ENCODE data around the gene SLC33A1.

SLC33A1 gene

DNA sequence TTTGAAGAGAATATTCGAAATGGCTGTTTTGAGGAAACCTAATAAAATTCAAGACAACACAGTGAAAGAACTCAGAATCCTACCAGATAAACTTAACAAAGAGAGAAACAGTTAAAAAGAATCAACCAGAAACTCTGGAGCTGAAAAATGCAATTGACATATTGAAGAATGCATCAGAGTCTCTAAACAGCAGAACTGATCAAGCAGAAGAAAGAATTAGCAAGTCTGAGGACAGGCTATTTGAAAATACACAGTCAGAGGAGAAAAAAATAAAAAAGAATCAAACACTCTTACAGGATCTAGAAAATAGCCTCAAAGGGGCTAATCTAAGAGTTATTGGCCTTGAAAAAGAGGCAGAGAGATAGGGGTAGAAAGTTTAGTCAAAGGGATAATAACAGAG, 61.7 kb downstream of the SLC33A1 start:
- Histone ChIP-seq H3K4me3 (ENCODE audit: low read length in 2 of 2) (no peak overlapping the region), H3K9me3 (ENCODE audit: control insufficient read depth in 2 of 2, low read length in 2 of 2) (no peaks in the 10 kb centered on the region), H3K36me3 (ENCODE audit: control insufficient read depth in 2 of 2, insufficient read depth in 2 of 2, low read length in 2 of 2) (no peaks in the 10 kb centered on the region), H3K9ac (ENCODE audit: low read depth in 1 of 2, low read length in 2 of 2) (no peak overlapping the region), H3K27me3 (ENCODE audit: control insufficient read depth in 2 of 2, insufficient read depth in 2 of 2, low read length in 2 of 2) (no peaks in the 10 kb centered on the region), H3K4me1 (ENCODE audit: control insufficient read depth in 2 of 2, insufficient read depth in 2 of 2, low read length in 2 of 2) (no peaks in the 10 kb centered on the region), H3K27ac (ENCODE audit: low read depth in 2 of 2, low read length in 2 of 2) (no peak overlapping the region)

DNA sequence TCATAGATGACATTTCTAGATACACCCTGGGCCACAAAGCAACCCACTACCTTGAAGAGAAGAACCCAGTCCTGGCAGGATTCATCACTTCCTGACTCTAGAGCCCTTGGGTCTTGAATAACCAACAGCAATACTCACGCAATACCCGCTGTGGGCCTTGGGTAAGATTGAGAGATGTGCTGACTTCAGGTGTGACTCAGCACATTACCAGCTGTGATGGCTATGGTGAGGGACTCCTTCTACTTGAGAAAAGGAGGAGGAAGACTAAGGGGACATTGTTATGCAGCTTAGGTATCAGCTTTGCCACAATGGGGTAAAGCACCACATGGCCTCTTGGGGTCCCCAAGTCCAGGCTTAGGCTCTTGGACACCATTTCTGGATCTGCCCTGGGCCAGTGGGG, 63.0 kb downstream of the SLC33A1 start:
- H3K9me3 ChIP-seq (ENCODE audit: control insufficient read depth in 2 of 2, low read length in 2 of 2): no peaks in the 10 kb centered on the region
- no peak overlapping the region for H3K4me3 ChIP-seq (ENCODE audit: low read length in 2 of 2)
- H3K27me3 ChIP-seq (ENCODE audit: control insufficient read depth in 2 of 2, insufficient read depth in 2 of 2, low read length in 2 of 2): no peaks in the 10 kb centered on the region
- H3K36me3 ChIP-seq (ENCODE audit: control insufficient read depth in 2 of 2, insufficient read depth in 2 of 2, low read length in 2 of 2): no peaks in the 10 kb centered on the region
- no peak overlapping the region for H3K9ac ChIP-seq (ENCODE audit: low read depth in 1 of 2, low read length in 2 of 2)
- no peaks in the 10 kb centered on the region for H3K4me1 ChIP-seq (ENCODE audit: control insufficient read depth in 2 of 2, insufficient read depth in 2 of 2, low read length in 2 of 2)
- H3K27ac ChIP-seq (ENCODE audit: low read depth in 2 of 2, low read length in 2 of 2): no peak overlapping the region

DNA sequence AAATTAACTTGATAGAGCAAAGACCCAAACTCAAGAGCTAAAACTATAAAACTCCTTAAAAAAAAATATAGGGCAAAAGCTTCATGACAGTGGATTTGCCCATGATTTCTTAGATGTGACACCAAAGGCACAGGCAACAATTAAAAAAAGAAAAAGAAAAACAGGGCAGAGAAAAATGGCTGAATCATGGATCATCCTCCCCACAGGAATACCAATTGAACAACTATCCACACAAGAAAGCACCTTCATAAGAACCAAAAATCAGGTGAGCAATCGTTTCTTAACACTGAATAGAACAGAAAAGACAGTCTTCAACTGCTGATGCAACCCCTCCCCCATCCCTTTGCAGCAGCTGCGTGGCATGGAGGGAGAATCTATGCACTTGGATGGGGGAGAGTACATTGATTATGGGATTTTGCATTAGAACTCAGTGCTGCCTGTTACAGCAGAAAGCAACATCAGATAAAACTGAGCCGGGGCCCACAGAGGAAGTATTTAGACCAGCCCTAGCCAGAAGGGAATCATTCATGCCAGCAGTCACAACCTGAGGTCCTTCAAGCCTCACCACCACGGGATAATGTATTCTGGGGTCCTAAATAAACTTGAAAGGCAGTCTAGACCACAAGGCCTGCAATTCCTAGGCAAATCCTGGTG, 63.8 kb downstream of the SLC33A1 start:
- no peak overlapping the region for H3K4me3 ChIP-seq (ENCODE audit: low read length in 2 of 2)
- no peak overlapping the region for H3K27ac ChIP-seq (ENCODE audit: low read depth in 2 of 2, low read length in 2 of 2)
- no peaks in the 10 kb centered on the region for H3K4me1 ChIP-seq (ENCODE audit: control insufficient read depth in 2 of 2, insufficient read depth in 2 of 2, low read length in 2 of 2)
- H3K9me3 ChIP-seq (ENCODE audit: control insufficient read depth in 2 of 2, low read length in 2 of 2): no peaks in the 10 kb centered on the region
- H3K36me3 ChIP-seq (ENCODE audit: control insufficient read depth in 2 of 2, insufficient read depth in 2 of 2, low read length in 2 of 2): no peaks in the 10 kb centered on the region
- H3K9ac ChIP-seq (ENCODE audit: low read depth in 1 of 2, low read length in 2 of 2): no peak overlapping the region
- no peaks in the 10 kb centered on the region for H3K27me3 ChIP-seq (ENCODE audit: control insufficient read depth in 2 of 2, insufficient read depth in 2 of 2, low read length in 2 of 2)

DNA sequence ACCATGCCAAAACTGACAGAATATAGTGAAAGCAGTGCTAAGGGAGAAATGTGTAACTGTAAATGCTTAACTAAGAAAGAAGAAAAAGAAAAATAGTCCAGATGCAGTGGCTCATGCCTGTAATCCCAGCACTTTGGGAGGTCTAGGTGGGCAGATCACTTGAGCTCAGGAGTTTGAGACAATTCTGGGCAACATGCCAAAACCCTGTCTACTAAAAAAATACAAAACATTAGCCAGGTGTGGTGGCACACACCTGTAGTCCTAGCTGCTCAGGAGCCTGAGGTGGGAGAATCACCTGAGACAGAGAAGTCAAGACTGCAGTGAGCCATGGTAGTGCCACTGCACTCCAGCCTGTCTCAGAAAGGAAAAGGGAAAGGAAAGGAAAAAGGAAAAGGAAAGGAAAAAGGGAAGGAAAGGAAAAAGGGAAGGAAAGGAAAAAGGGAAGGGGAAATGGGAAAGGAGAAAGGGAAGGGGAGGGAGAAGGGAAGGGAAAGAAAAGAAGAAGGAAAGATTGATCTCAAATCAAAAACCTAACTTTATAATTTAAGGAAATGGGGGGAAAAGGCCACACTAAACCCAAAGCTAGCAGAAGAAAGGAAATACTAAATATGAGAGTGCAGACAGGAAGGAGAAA, 68.4 kb downstream of the SLC33A1 start:
- Histone ChIP-seq H3K27me3 (ENCODE audit: control insufficient read depth in 2 of 2, insufficient read depth in 2 of 2, low read length in 2 of 2) (no peaks in the 10 kb centered on the region), H3K9me3 (ENCODE audit: control insufficient read depth in 2 of 2, low read length in 2 of 2) (no peaks in the 10 kb centered on the region)

DNA sequence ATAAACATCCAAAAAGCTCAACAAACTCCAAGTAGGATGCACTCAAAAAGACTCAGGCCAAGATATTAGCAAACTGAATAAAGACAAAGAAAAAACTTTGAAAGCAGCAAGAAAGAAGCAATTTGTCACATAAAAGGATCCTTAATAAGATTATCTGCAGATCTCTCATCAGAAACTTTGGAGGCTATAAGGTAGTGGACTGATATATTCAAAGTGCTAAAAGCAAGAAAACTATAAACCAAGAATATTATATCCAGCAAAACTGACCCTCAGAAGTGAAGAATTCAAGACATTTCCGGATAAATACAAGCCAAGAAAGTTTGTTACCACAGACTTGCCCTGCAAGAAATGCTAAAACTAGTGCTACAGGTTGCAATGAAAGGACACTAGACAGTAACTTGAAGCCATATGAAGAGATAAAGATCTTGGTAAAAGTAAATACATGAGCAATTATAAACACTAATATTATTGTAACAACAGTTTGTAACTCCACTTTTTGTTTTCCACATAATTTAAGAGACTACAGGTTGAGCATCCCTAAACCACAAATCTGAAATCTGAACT, 71.8 kb downstream of the SLC33A1 start:
- Histone ChIP-seq H3K36me3 (ENCODE audit: control insufficient read depth in 2 of 2, insufficient read depth in 2 of 2, low read length in 2 of 2) (no peaks in the 10 kb centered on the region), H3K9ac (ENCODE audit: low read depth in 1 of 2, low read length in 2 of 2) (no peak overlapping the region), H3K9me3 (ENCODE audit: control insufficient read depth in 2 of 2, low read length in 2 of 2) (no peaks in the 10 kb centered on the region), H3K27ac (ENCODE audit: low read depth in 2 of 2, low read length in 2 of 2) (no peak overlapping the region), H3K4me1 (ENCODE audit: control insufficient read depth in 2 of 2, insufficient read depth in 2 of 2, low read length in 2 of 2) (no peaks in the 10 kb centered on the region), H3K4me3 (ENCODE audit: low read length in 2 of 2) (no peak overlapping the region), H3K27me3 (ENCODE audit: control insufficient read depth in 2 of 2, insufficient read depth in 2 of 2, low read length in 2 of 2) (no peaks in the 10 kb centered on the region)

More for the DNA sequence above, 68.4 kb downstream of the SLC33A1 start:
- no peaks in the 10 kb centered on the region for H3K4me1 ChIP-seq (ENCODE audit: control insufficient read depth in 2 of 2, insufficient read depth in 2 of 2, low read length in 2 of 2)
- no peak overlapping the region for H3K9ac ChIP-seq (ENCODE audit: low read depth in 1 of 2, low read length in 2 of 2)
- H3K36me3 ChIP-seq (ENCODE audit: control insufficient read depth in 2 of 2, insufficient read depth in 2 of 2, low read length in 2 of 2): no peaks in the 10 kb centered on the region
- no peak overlapping the region for H3K4me3 ChIP-seq (ENCODE audit: low read length in 2 of 2)
- H3K27ac ChIP-seq (ENCODE audit: low read depth in 2 of 2, low read length in 2 of 2): no peak overlapping the region

DNA sequence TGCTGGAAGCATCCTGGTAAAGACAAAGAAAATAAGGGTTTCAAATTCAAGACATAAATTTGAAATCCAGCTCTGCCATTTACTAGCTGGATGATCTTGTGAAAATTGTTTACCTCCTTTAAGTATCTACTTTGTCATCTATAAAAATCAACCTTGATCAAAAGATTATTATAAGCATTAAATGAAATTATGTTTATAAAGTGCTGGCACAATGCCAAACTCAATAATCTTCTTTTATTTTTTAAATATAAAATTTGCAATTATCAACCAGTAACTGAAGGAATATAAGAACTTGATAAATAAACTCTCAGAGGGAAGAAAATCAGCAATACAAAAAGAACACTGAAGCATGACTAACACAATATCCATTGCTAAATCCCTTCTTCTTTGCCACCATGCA, 73.9 kb downstream of the SLC33A1 start:
- no peaks in the 10 kb centered on the region for H3K4me1 ChIP-seq (ENCODE audit: control insufficient read depth in 2 of 2, insufficient read depth in 2 of 2, low read length in 2 of 2)
- H3K36me3 ChIP-seq (ENCODE audit: control insufficient read depth in 2 of 2, insufficient read depth in 2 of 2, low read length in 2 of 2): no peaks in the 10 kb centered on the region
- H3K9ac ChIP-seq (ENCODE audit: low read depth in 1 of 2, low read length in 2 of 2): no peak overlapping the region
- H3K9me3 ChIP-seq (ENCODE audit: control insufficient read depth in 2 of 2, low read length in 2 of 2): no peaks in the 10 kb centered on the region
- no peak overlapping the region for H3K4me3 ChIP-seq (ENCODE audit: low read length in 2 of 2)
- H3K27me3 ChIP-seq (ENCODE audit: control insufficient read depth in 2 of 2, insufficient read depth in 2 of 2, low read length in 2 of 2): no peaks in the 10 kb centered on the region
- H3K27ac ChIP-seq (ENCODE audit: low read depth in 2 of 2, low read length in 2 of 2): no peak overlapping the region

DNA sequence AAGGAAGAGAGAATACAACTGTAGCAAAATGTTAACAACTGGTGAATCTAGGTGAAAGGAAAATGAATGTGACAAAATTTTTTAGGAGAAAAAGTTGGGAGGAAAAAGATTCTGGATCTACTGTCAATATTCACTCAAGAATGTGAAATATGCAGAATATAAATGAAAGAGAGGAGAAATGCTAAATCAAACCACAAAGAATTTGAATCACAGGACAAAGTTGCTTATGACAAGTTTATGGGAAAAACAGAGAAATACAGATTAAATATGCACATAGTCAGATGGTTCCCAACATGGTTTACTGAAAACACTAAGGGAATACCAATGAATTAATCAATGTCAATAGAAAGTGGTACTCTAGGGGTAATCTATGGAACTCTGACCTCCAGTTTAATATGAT, 75.8 kb downstream of the SLC33A1 start:
- Histone ChIP-seq H3K9me3 (ENCODE audit: control insufficient read depth in 2 of 2, low read length in 2 of 2) (no peaks in the 10 kb centered on the region), H3K9ac (ENCODE audit: low read depth in 1 of 2, low read length in 2 of 2) (no peak overlapping the region), H3K36me3 (ENCODE audit: control insufficient read depth in 2 of 2, insufficient read depth in 2 of 2, low read length in 2 of 2) (no peaks in the 10 kb centered on the region)

DNA sequence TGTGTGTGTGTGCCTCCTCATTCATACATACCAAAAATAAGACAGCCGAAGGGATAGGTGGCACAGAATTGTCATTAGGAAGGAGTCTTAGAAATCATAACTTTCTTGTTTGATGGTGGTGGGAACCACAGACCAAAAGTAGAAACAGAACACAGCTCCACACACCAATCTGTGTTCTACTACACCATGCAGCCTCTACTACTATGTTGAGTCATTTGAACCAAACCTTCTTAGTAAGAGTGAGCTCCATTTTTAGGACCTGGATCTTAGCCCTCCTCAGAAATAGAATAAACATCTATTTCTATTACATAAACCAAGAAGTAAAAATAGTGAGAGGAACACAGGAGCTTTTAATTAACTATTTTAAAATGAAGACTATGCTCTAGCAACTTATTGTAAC, 81.4 kb downstream of the SLC33A1 start:
- H3K36me3 ChIP-seq (ENCODE audit: control insufficient read depth in 2 of 2, insufficient read depth in 2 of 2, low read length in 2 of 2): no peaks in the 10 kb centered on the region
- H3K4me3 ChIP-seq (ENCODE audit: low read length in 2 of 2): no peak overlapping the region
- H3K9me3 ChIP-seq (ENCODE audit: control insufficient read depth in 2 of 2, low read length in 2 of 2): peaks cover 0 to 3% of the 10 kb centered on the region in 2 donors
- no peaks in the 10 kb centered on the region for H3K4me1 ChIP-seq (ENCODE audit: control insufficient read depth in 2 of 2, insufficient read depth in 2 of 2, low read length in 2 of 2)
- H3K27ac ChIP-seq (ENCODE audit: low read depth in 2 of 2, low read length in 2 of 2): no peak overlapping the region
- no peaks in the 10 kb centered on the region for H3K27me3 ChIP-seq (ENCODE audit: control insufficient read depth in 2 of 2, insufficient read depth in 2 of 2, low read length in 2 of 2)
- H3K9ac ChIP-seq (ENCODE audit: low read depth in 1 of 2, low read length in 2 of 2): no peak overlapping the region

More for the DNA sequence above, 75.8 kb downstream of the SLC33A1 start:
- no peak overlapping the region for H3K4me3 ChIP-seq (ENCODE audit: low read length in 2 of 2)
- no peaks in the 10 kb centered on the region for H3K27me3 ChIP-seq (ENCODE audit: control insufficient read depth in 2 of 2, insufficient read depth in 2 of 2, low read length in 2 of 2)
- H3K27ac ChIP-seq (ENCODE audit: low read depth in 2 of 2, low read length in 2 of 2): no peak overlapping the region
- no peaks in the 10 kb centered on the region for H3K4me1 ChIP-seq (ENCODE audit: control insufficient read depth in 2 of 2, insufficient read depth in 2 of 2, low read length in 2 of 2)

DNA sequence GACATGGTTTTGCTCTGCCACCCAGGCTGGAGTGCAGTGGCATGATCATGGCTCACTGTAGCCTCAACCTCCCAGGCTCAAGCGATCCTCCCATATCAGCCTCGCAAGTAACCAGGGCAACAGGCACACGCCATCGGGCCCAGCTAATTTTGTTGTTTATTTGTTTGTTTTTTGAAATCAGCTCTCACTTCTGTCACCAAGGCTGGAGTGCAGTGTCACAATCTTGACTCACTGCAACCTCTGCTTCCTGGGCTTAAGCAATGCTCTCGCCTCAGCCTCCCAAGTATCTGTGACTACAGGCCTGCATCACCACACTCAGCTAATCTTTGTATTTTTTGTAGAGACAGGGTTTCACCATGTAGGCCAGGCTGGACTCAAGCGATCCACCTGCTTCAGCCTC, 83.1 kb downstream of the SLC33A1 start:
- Histone ChIP-seq H3K4me1 (ENCODE audit: control insufficient read depth in 2 of 2, insufficient read depth in 2 of 2, low read length in 2 of 2) (no peaks in the 10 kb centered on the region), H3K9ac (ENCODE audit: low read depth in 1 of 2, low read length in 2 of 2) (no peak overlapping the region), H3K9me3 (ENCODE audit: control insufficient read depth in 2 of 2, low read length in 2 of 2) (peaks cover 0 to 3% of the 10 kb centered on the region in 2 donors), H3K36me3 (ENCODE audit: control insufficient read depth in 2 of 2, insufficient read depth in 2 of 2, low read length in 2 of 2) (no peaks in the 10 kb centered on the region), H3K4me3 (ENCODE audit: low read length in 2 of 2) (no peak overlapping the region), H3K27ac (ENCODE audit: low read depth in 2 of 2, low read length in 2 of 2) (no peak overlapping the region), H3K27me3 (ENCODE audit: control insufficient read depth in 2 of 2, insufficient read depth in 2 of 2, low read length in 2 of 2) (no peaks in the 10 kb centered on the region)
